Esophagus squamous epithelium (tissue), 4 donors: ENCODE data around the gene DMBX1.

Source experiments
- CTCF ChIP-seq, 6 experiments: fragments of 450-650 bp in 4 of 6; fragments of 200-600 bp in 2 of 6; sonication (generic) in 2 of 6; IDR thresholded peaks; one replicate each; pipeline ENCODE4 v1.5.1; 2016 to 2019; ENCODE audit warnings: antibody characterized with exemption in 6 of 6, mild to moderate bottlenecking in 4 of 6, moderate library complexity in 4 of 6
- POLR2A ChIP-seq, 4 donors: fragments of 450-650 bp; IDR thresholded peaks; one replicate each; pipeline ENCODE4 v1.6.1; 2017; ENCODE audit warnings: antibody characterized with exemption in 4 of 4, mild to moderate bottlenecking in 4 of 4, moderate library complexity in 3 of 4

- TF ChIP-seq CTCF (IDR thresholded peaks at IDR 0.05) = no peak
- TF ChIP-seq POLR2A (IDR thresholded peaks at IDR 0.05) = no peak
Observed at GRCh38 chr1:46526013-46526690, 36.5 kb downstream of the DMBX1 start.
